Trophoblast cell (in vitro differentiated cells and primary cell): ENCODE data around the gene FOXL1.

ENCODE experiments used
- DNase-seq, 2 donors: peaks; one replicate each; pipeline ENCODE4 v3.0.0-alpha.2; 2016
- H2AFZ ChIP-seq: 2 replicates; pipeline ENCODE4 v1.6.1; 2013; ENCODE audit warnings: low read length, moderate library complexity, mild to moderate bottlenecking; ENCODE audit not compliant: insufficient read depth, poor library complexity
- H2AK5ac ChIP-seq: 2 replicates; pipeline ENCODE4 v1.6.1; 2013; ENCODE audit warnings: mild to moderate bottlenecking, low read length
- H2BK120ac ChIP-seq: 2 replicates; pipeline ENCODE4 v1.6.1; 2013; ENCODE audit warnings: low read length, mild to moderate bottlenecking, moderate library complexity; ENCODE audit not compliant: insufficient read depth, poor library complexity
- H2BK12ac ChIP-seq: 2 replicates; pipeline ENCODE4 v1.6.1; 2013; ENCODE audit warnings: mild to moderate bottlenecking, low read length, moderate library complexity
- H2BK5ac ChIP-seq: 2 replicates; pipeline ENCODE4 v1.6.1; 2013; ENCODE audit warnings: low read length, low read depth, moderate library complexity, mild to moderate bottlenecking; ENCODE audit not compliant: poor library complexity
- H3K14ac ChIP-seq: 2 replicates; pipeline ENCODE4 v1.6.1; 2013; ENCODE audit warnings: mild to moderate bottlenecking, low read length
- H3K18ac ChIP-seq: 2 replicates; pipeline ENCODE4 v1.6.1; 2013; ENCODE audit warnings: mild to moderate bottlenecking, low read length
- H3K23ac ChIP-seq: 2 replicates; pipeline ENCODE4 v1.6.1; 2013; ENCODE audit warnings: low read length
- H3K27ac ChIP-seq: 2 replicates; pipeline ENCODE4 v1.5.1; 2013; ENCODE audit warnings: low read depth, mild to moderate bottlenecking, inconsistent platforms, low read length, moderate library complexity
- H3K27me3 ChIP-seq: 2 replicates; pipeline ENCODE4 v1.6.1; 2013; ENCODE audit warnings: inconsistent platforms, mild to moderate bottlenecking, low read length, moderate library complexity; ENCODE audit not compliant: insufficient read depth
- H3K36me3 ChIP-seq, 2 experiments: 1 replicate in 1 of 2; 2 replicates in 1 of 2; pipeline ENCODE4 v1.6.1; 2013; ENCODE audit warnings: low read length in 2 of 2, mild to moderate bottlenecking in 2 of 2, moderate library complexity in 1 of 2; ENCODE audit not compliant: insufficient read depth in 2 of 2, control insufficient read depth in 1 of 2
- H3K4ac ChIP-seq: 2 replicates; pipeline ENCODE4 v1.6.1; 2013; ENCODE audit warnings: low read depth, mild to moderate bottlenecking, low read length, moderate library complexity
- H3K4me1 ChIP-seq, 2 experiments: 1 replicate in 1 of 2; 2 replicates in 1 of 2; pipeline ENCODE4 v1.6.1; 2013; ENCODE audit warnings: low read length in 2 of 2, mild to moderate bottlenecking in 2 of 2, moderate library complexity in 1 of 2; ENCODE audit not compliant: insufficient read depth in 2 of 2, control insufficient read depth in 1 of 2
- H3K4me2 ChIP-seq: 2 replicates; pipeline ENCODE4 v1.6.1; 2013; ENCODE audit warnings: inconsistent platforms, mild to moderate bottlenecking, low read length, moderate library complexity
- H3K4me3 ChIP-seq: 2 replicates; pipeline ENCODE4 v1.5.1; 2013; ENCODE audit warnings: mild to moderate bottlenecking, low read depth, low read length, inconsistent platforms
- H3K79me1 ChIP-seq: one replicate; pipeline ENCODE4 v1.6.1; 2013; ENCODE audit warnings: low read length
- H3K79me2 ChIP-seq: 2 replicates; pipeline ENCODE4 v1.6.1; 2013; ENCODE audit warnings: low read length, mild to moderate bottlenecking; ENCODE audit not compliant: control insufficient read depth, insufficient read depth, poor library complexity
- H3K9ac ChIP-seq: 2 replicates; pipeline ENCODE4 v1.6.1; 2013; ENCODE audit warnings: mild to moderate bottlenecking, low read length
- H3K9me3 ChIP-seq: 2 replicates; pipeline ENCODE4 v1.6.1; 2013; ENCODE audit warnings: low read depth, mild to moderate bottlenecking, control low read depth, inconsistent platforms, low read length; ENCODE audit not compliant: insufficient read depth
- H4K12ac ChIP-seq: 2 replicates; pipeline ENCODE4 v1.6.1; 2013; ENCODE audit warnings: low read depth, mild to moderate bottlenecking, low read length, moderate library complexity
- H4K8ac ChIP-seq: 2 replicates; pipeline ENCODE4 v1.6.1; 2013; ENCODE audit warnings: low read depth, mild to moderate bottlenecking, low read length, moderate library complexity
- H4K91ac ChIP-seq: one replicate; pipeline ENCODE4 v1.6.1; 2013; ENCODE audit warnings: low read depth, mild to moderate bottlenecking, low read length, moderate library complexity
- WGBS: extraction: QIAGEN DNeasy Blood & Tissue Kit; methylation state at CpG from one replicate; pipeline ENCODE4 v1.1.7; 2013; ENCODE audit warnings: missing lambda C conversion rate; ENCODE audit not compliant: insufficient read length, insufficient coverage; ENCODE audit errors: extremely low coverage; 5-methylcytosine and 5-hydroxymethylcytosine counted together

Gene FOXL1

DNA sequence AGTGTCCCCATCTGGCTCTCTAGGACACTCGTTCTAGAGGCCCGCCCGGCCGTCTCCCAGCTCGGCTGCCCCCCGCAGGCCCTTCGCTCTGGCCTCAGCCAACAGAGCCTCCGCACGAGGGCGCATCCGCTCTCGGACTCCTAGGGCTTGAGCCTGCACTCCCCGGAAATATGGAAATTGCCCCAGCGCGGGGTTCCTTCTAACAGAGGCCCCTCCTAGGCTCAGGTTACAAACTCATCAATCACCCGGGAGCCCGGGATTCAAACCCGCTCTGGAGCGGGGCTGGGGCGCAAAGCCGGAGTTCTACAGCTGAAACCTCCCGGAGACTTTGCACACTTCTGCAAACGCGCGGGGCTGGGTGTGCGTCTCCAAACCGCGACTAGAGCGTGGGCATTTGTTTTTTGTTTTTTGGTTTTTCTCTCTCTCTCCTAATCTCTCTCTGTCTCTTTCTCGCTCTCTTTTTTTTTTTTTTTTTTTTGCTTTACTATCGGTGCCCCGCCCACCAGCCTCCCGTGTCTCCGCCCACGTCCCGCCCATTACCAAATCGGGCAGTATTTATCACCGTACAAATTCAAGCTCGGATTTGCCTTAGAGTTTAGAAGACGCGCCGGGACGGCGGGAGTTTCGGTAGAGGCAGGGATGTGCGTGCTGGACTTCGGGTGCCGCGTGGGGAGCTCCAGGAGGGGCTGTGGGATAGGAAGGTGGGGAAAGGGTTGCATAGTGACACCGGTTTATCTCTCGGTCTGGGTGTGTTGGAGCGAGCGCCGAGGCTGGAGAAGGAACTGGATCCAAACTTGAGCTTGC is 2.4 kb upstream of the FOXL1 start:
- WGBS = no CpG with 5 or more reads among the region's 54 CpGs
- no peak for DNase-seq
- Histone ChIP-seq H4K8ac (peak overlapping the region; percentile 55), H3K79me1 (peaks cover 8% of the 10 kb centered on the region), H4K91ac (peak overlapping the region; percentile 40), H3K4me1 (peaks cover 22 to 30% of the 10 kb centered on the region in 2 experiments), H2BK12ac (peak overlapping the region; percentile 52), H3K27ac (no peak overlapping the region), H2BK120ac (no peak overlapping the region), H2AFZ (peak overlapping the region; percentile 64), H4K12ac (peak overlapping the region; percentile 63), H3K79me2 (peaks cover 2% of the 10 kb centered on the region), H3K4me3 (peak overlapping the region; percentile 59), H3K9ac (peak overlapping the region; percentile 38), H3K27me3 (peaks cover 61% of the 10 kb centered on the region), H3K14ac (peak overlapping the region; percentile 41), H3K36me3 (no peaks in the 10 kb centered on the region), H3K9me3 (peaks cover 7% of the 10 kb centered on the region), H2BK5ac (no peak overlapping the region), H3K4me2 (peak overlapping the region; percentile 84), H3K23ac (no peak overlapping the region), H3K18ac (peak overlapping the region; percentile 39), H2AK5ac (no peak overlapping the region), H3K4ac (no peak overlapping the region)

DNA sequence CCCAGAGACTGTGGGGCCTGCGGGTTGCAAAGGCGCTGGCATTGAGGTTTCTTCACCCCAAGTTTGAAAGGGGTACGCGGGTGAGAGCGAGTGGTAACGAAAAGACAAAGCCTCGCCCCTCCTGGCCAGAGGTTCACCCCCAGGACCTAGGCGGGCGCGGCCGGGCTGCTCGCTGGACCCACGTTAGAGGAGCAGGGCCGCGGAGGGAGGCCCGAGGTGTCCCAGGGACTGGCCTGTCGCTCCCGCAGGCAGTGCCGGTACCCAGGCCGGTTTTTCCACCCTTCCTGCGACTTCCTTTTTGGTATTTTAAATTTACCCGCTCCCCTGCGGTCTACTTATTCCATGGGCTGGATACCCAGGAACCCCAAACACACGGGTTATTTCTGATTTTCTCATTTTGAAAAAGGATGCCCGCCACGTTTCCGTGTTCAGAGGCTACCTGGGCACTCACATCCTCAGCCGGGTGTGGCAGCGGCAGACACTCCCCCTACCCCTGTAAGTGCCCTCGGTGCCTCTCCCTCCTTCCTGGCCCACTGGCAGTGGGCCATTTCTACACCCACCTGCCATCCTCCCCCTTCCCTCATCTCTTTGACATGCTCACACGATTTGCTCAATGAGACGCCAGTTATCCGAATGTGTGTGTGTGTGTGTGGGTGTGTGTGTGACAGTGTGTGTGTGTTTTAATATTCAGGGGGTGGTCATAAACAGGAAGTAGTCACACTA is 1.6 kb upstream of the FOXL1 start:
- H2AFZ ChIP-seq = peak overlapping the region; percentile 64
- WGBS = no CpG with 5 or more reads among the region's 33 CpGs

DNA sequence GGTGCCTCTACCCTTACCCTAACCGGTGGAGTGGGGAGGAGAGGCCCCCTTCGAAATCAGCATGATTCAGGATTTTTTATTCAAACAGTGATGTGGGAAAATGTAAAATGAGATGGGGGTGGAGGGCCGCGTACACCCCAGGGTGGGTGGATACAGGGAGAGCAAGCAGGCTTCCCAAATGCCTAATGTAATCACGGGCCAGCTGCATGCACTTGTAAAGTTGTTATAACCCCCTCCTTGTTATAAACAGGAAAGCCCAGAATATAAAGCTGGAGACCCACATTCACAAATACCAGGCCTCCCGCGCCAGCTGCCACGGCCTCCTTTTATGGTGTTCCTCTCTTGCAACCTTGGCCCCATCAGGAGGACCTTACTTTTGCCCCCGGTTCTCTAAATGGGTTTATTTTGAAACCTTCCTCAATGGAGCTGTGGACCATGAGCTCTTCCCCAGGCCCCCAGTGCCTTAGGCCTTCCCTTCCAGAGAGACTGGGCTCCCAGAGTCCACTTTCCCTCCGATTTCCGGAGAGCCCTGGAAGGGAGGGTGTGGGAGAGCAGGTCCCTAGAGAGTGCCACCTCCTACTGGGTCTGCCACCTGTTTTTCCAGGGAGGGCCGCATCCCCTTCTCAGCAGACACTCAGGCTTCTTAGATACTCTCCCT is 906 bp upstream of the FOXL1 start:
- Histone ChIP-seq H3K9ac (no peak overlapping the region), H4K91ac (no peak overlapping the region), H3K23ac (no peak overlapping the region), H3K18ac (no peak overlapping the region), H2AFZ (no peak overlapping the region), H3K4ac (no peak overlapping the region), H3K4me1 (peaks cover 22 to 30% of the 10 kb centered on the region in 2 experiments), H3K79me2 (peaks cover 2% of the 10 kb centered on the region), H2BK12ac (no peak overlapping the region), H3K36me3 (no peaks in the 10 kb centered on the region), H3K79me1 (peaks cover 8% of the 10 kb centered on the region), H3K4me3 (no peak overlapping the region), H3K4me2 (peak overlapping the region; percentile 8), H2BK120ac (no peak overlapping the region), H3K27ac (no peak overlapping the region), H4K8ac (no peak overlapping the region), H3K9me3 (peaks cover 5% of the 10 kb centered on the region), H4K12ac (no peak overlapping the region), H2AK5ac (no peak overlapping the region), H3K14ac (no peak overlapping the region), H3K27me3 (peaks cover 57% of the 10 kb centered on the region), H2BK5ac (no peak overlapping the region)
- no CpG with 5 or more reads among the region's 12 CpGs for WGBS
- DNase-seq = no peak

More for the DNA sequence above, 1.6 kb upstream of the FOXL1 start:
- Histone ChIP-seq H3K4me3 (peak overlapping the region; percentile 59), H3K79me1 (peaks cover 8% of the 10 kb centered on the region), H3K27me3 (peaks cover 61% of the 10 kb centered on the region), H2BK5ac (no peak overlapping the region), H3K4ac (no peak overlapping the region), H2BK120ac (no peak overlapping the region), H3K18ac (peak overlapping the region; percentile 39), H3K4me1 (peaks cover 22 to 30% of the 10 kb centered on the region in 2 experiments), H2AK5ac (no peak overlapping the region), H3K27ac (no peak overlapping the region), H2BK12ac (peak overlapping the region; percentile 52), H3K23ac (no peak overlapping the region), H3K36me3 (no peaks in the 10 kb centered on the region), H3K14ac (peak overlapping the region; percentile 41), H3K9me3 (peaks cover 5% of the 10 kb centered on the region), H3K79me2 (peaks cover 2% of the 10 kb centered on the region), H3K9ac (peak overlapping the region; percentile 38), H4K8ac (peak overlapping the region; percentile 55), H4K91ac (peak overlapping the region; percentile 40), H4K12ac (peak overlapping the region; percentile 63), H3K4me2 (peak overlapping the region; percentile 84)
- no peak for DNase-seq

DNA sequence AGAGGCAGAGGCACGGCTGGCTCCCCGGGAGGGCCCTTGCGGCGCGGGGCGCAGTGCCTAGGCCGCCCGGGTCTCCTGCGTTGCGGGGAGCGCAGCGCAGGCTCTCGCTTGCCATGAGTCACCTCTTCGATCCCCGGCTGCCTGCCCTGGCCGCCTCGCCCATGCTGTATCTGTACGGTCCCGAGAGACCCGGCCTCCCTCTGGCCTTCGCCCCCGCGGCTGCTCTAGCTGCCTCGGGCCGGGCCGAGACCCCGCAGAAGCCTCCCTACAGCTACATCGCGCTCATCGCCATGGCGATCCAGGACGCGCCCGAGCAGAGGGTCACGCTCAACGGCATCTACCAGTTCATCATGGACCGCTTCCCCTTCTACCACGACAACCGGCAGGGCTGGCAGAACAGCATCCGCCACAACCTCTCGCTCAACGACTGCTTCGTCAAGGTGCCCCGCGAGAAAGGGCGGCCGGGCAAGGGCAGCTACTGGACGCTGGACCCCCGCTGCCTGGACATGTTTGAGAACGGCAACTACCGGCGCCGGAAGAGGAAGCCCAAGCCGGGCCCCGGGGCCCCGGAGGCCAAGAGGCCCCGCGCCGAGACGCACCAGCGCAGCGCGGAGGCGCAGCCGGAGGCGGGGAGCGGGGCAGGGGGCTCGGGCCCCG is 390 bp downstream of the FOXL1 start:
- H4K12ac ChIP-seq = no peak overlapping the region
- H3K4me2 ChIP-seq = peak overlapping the region; percentile 69
- H3K79me2 ChIP-seq = peaks cover 2% of the 10 kb centered on the region
- H3K4ac ChIP-seq = no peak overlapping the region
- H3K27me3 ChIP-seq = peaks cover 52% of the 10 kb centered on the region
- H3K14ac ChIP-seq = no peak overlapping the region
- H3K79me1 ChIP-seq = peaks cover 8% of the 10 kb centered on the region
- no peak overlapping the region for H2BK5ac ChIP-seq
- H2BK12ac ChIP-seq = no peak overlapping the region
- H3K4me3 ChIP-seq = no peak overlapping the region
- peaks cover 5% of the 10 kb centered on the region for H3K9me3 ChIP-seq
- H3K23ac ChIP-seq = no peak overlapping the region
- H3K36me3 ChIP-seq = no peaks in the 10 kb centered on the region
- H2AFZ ChIP-seq = no peak overlapping the region
- H4K91ac ChIP-seq = no peak overlapping the region
- no peak overlapping the region for H4K8ac ChIP-seq
- H2BK120ac ChIP-seq = no peak overlapping the region
- no peak overlapping the region for H3K18ac ChIP-seq
- H3K9ac ChIP-seq = no peak overlapping the region
- H3K4me1 ChIP-seq = peaks cover 13 to 21% of the 10 kb centered on the region in 2 experiments
- H2AK5ac ChIP-seq = no peak overlapping the region
- H3K27ac ChIP-seq = no peak overlapping the region
- no peak for DNase-seq
- no CpG with 5 or more reads among the region's 69 CpGs for WGBS
